ENCODE data around the gene WDR86.

DNA sequence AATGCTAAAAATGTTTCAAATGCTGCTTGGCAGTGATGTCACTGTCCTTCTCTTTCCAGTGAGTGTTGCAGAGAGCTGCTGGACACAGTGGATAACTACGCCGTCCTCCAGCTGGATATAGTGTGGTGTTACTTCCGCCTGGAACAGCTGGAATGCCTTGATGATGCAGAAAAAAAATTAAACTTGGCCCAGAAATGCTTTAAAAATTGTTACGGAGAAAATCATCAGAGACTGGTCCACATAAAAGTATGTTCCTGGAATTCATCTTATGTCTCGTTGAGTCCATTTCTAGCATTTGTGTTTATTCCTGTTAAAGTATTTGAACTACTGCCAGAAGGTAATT is 43.0 kb downstream of the WDR86 start:
- TF ChIP-seq POLR2A (IDR thresholded peaks at IDR 0.05; ENCODE audit: low read length) (no peak), GATA1 (IDR thresholded peaks at IDR 0.05; ENCODE audit: low read depth, low read length) (no peak)

All from erythroblast (primary cell).